AG04450 (cell line): ENCODE measurements around the gene EGLN2. TPM values are rescaled to one million over a fixed set of nuclear protein-coding genes. Genes with fewer than 3 reads are reported as not detected.
A peak's percentile ranks its signal among the peaks of the same experiment; 100 is the strongest.
"Not testable (repeated sequence)": the region's sequence is repeated elsewhere in the genome, so short reads cannot be mapped to it uniquely, and the experiment has no call there.

ENCODE experiments used
- CTCF ChIA-PET: fragments of 300-600, 350-600 bp; formaldehyde crosslinking; extraction: SDS; loops from one replicate; lab custom pipeline; 2022; ENCODE audit warnings: antibody characterized with exemption, inconsistent platforms; lab: Charles Lee
- POLR2A ChIA-PET: fragments of 350-600 bp; formaldehyde crosslinking; extraction: SDS; loops from one replicate; lab custom pipeline; 2021; ENCODE audit warnings: antibody characterized with exemption, inconsistent platforms; lab: Yijun Ruan, JAX
- DNase-seq: peaks from one replicate; pipeline ENCODE4 v3.0.0-alpha.2; 2011; ENCODE audit warnings: low read depth, low spot score
- H3K27ac ChIP-seq: one replicate; pipeline ENCODE4 v1.5.1; 2012; ENCODE audit warnings: low read depth, low read length, control low read depth
- H3K27me3 ChIP-seq: one replicate; pipeline ENCODE4 v1.6.0; 2012; ENCODE audit warnings: low read length; ENCODE audit not compliant: control insufficient read depth, insufficient read depth
- H3K4me3 ChIP-seq: 2 replicates; pipeline ENCODE4 v1.5.1; 2011; ENCODE audit warnings: mild to moderate bottlenecking, low read depth, low read length, control low read depth
- H3K9me3 ChIP-seq: 2 replicates; pipeline ENCODE4 v1.5.1; 2012; ENCODE audit warnings: low read length; ENCODE audit not compliant: control insufficient read depth, insufficient read depth
- CTCF ChIP-seq: IDR thresholded peaks from 2 replicates; pipeline ENCODE4 v1.5.1; 2011; ENCODE audit warnings: low read depth, low read length, control low read depth, inconsistent platforms
- polyA plus RNA-seq: library from polyadenylated mRNA; depleted of rRNA; stranded (reverse); fragments of >200 nt; gene quantifications from 2 replicates; pipeline ENCODE4 v1.2.3, GENCODE V29; 2011

The EGLN2 gene
- polyA plus RNA-seq, 1 experiment = 28.2 TPM

- Histone ChIP-seq H3K27ac (no peak overlapping the region), H3K27me3 (no peaks in the 10 kb centered on the region), H3K4me3 (no peak overlapping the region), H3K9me3 (peaks cover 7% of the 10 kb centered on the region; the same call in 1 of the 2 replicates)
- no peak for DNase-seq
- CTCF ChIA-PET = interaction anchor here (1.6 kb wide), 1 partner anchor 146 kb away, joined by 15 read pairs; no protein-coding TSS in a partner anchor
- TF ChIP-seq CTCF = no peak
- POLR2A ChIA-PET = no interaction called here
These were observed 9.0 kb downstream of the EGLN2 start for GRCh38 chr19:40808021-40808325.

- TF ChIP-seq CTCF = no peak
- Histone ChIP-seq H3K27me3 (no peaks in the 10 kb centered on the region), H3K27ac (no peak overlapping the region), H3K4me3 (no peak overlapping the region), H3K9me3 (peaks cover 7% of the 10 kb centered on the region; the same call in 1 of the 2 replicates)
- no peak for DNase-seq
- ChIA-PET POLR2A (interaction anchor here (1.1 kb wide), 1 partner anchor 30 kb away, joined by 6 read pairs; the partner anchor contains the start of gene RAB4B), CTCF (no interaction called here)
These were observed 9.5 kb downstream of the EGLN2 start for GRCh38 chr19:40808497-40808896.

GRCh38 chr19:40809358-40810086 is 10.5 kb downstream of the EGLN2 start:
- POLR2A ChIA-PET = interaction anchor here (1.1 kb wide), 1 partner anchor 31 kb away, joined by 6 read pairs; the partner anchor contains the start of gene RAB4B
- H3K27ac ChIP-seq = no peak overlapping the region

GRCh38 chr19:40810160-40810559 is 11.2 kb downstream of the EGLN2 start:
- ChIA-PET CTCF (no interaction called here), POLR2A (no interaction called here)
- Histone ChIP-seq H3K27me3 (no peaks in the 10 kb centered on the region), H3K27ac (peak overlapping the region; percentile 11), H3K4me3 (peak overlapping the region; percentile 27; the same call in 1 of the 2 replicates), H3K9me3 (peaks cover 7% of the 10 kb centered on the region; the same call in 1 of the 2 replicates)
- no peak for DNase-seq
- TF ChIP-seq CTCF = no peak

More at GRCh38 chr19:40809358-40810086, 10.5 kb downstream of the EGLN2 start:
- no peak for TF ChIP-seq CTCF
- no peak overlapping the region for H3K4me3 ChIP-seq
- H3K9me3 ChIP-seq = peaks cover 7% of the 10 kb centered on the region; the same call in 1 of the 2 replicates
- CTCF ChIA-PET = no interaction called here
- no peaks in the 10 kb centered on the region for H3K27me3 ChIP-seq
- DNase-seq = no peak

GRCh38 chr19:40810649-40811408 is 11.8 kb downstream of the EGLN2 start:
- not testable (repeated sequence) for H3K9me3 ChIP-seq, H3K27me3 ChIP-seq
- POLR2A ChIA-PET = interaction anchor here (0.6 to 1.1 kb wide), 5 partner anchors 11 to 206 kb away, joined by 3 to 14 read pairs (median 3); no protein-coding TSS in a partner anchor
- peak overlapping the region; percentile 31 for H3K27ac ChIP-seq
- CTCF ChIA-PET = interaction anchor here (1.2 kb wide), 1 partner anchor 9 kb away, joined by 6 read pairs; no protein-coding TSS in a partner anchor
- DNase-seq = peak; percentile 15
- peak overlapping the region; percentile 54 for H3K4me3 ChIP-seq
